GM21367 (cell line): Measurements from ENCODE around the gene NPPB.

Experiments
- ATAC-seq: cut with Tn5 transposase; IDR thresholded peaks from one replicate; pipeline ENCODE4 v1.9.1; 2021; ENCODE audit not compliant: unreplicated experiment

NPPB gene

GRCh38 chr1:11858968-11859871 is 475 bp upstream of the NPPB start:
- no peak for ATAC-seq

GRCh38 chr1:11858158-11858557 is 587 bp downstream of the NPPB start:
- no peak for ATAC-seq

GRCh38 chr1:11857164-11857851 is 1.4 kb downstream of the NPPB start:
- no peak for ATAC-seq

DNA sequence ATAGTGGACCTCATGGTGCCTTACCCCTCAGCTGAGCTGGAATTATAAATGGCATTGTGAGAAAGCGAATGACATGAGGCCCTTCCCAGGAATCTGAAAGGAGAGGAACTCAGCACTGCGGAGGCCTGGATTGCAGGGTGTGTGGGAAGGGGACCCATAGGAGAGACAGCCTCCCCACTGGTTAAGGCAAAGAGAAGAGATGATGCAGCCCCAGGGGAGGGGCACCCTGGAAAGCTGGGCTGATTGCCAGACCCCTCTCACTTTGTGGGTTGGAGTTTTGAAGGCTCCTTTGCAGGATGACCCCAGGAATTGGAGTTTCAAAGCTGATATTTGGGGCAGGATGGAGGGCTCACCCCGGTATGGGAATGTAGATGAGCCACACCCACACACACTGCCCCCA is 2.0 kb downstream of the NPPB start:
- ATAC-seq = no peak

- no peak for ATAC-seq
These were observed 3.3 kb downstream of the NPPB start for GRCh38 chr1:11855430-11855829.

DNA sequence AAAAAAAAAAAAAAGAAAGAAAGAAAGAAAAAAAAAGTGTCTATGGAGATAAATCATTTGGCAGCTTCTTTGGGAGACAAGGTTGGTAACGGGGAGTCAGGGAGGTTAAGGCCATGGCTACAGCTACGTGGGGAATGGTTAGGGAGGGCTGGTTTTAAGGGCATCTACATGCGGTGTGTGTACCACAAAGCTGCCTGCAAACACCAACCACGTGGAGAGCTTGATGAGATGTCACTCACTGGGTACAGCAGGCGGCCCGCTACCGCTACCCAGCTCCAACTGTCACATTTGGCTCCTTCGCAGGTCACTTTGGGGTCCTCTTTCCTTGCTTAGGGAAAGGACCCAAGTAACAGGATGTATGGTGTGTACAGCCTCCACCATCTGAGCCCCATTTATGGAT is 4.2 kb downstream of the NPPB start:
- no peak for ATAC-seq

GRCh38 chr1:11851180-11851579 is 7.6 kb downstream of the NPPB start:
- no peak for ATAC-seq

GRCh38 chr1:11850156-11850555 is 8.6 kb downstream of the NPPB start:
- no peak for ATAC-seq

- ATAC-seq = no peak
These were observed 10.4 kb downstream of the NPPB start for GRCh38 chr1:11848373-11848700.

DNA sequence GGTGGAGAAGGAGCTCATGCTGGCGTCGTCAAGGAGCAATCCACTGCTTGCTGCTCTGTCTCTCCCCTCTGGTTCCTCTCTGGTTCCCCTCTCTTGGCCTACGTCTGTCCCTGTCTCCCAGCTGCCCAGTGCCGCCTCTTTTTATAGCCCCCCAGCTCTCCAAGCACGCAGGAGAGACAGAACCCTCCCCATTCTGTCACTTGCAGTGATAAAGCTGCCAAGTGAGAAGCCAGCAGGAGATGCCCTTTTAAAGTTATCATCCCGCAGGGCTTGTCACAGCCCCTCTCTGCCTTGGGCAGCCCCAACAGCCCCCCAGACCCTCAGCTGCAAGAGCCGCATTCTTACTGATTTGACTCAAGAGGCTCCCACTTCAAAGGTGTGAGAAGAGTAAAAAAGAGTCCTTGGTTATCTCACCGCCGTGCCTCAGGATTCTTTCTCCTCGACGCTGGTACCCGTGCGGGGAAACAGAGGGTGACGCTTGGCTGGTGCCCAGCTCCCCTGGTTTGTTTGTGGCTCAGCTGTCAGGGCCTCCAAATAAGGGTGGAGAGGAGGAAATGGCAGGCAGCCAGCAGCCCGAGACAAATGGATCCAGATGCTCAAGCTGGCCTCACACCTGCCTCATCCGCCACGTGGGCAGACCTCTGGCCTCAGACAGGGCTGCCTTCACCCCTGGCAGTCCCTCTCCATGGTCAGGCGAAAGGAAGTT is 10.9 kb downstream of the NPPB start, which contains the start of gene NPPA:
TSS of gene NPPA (minus strand) at position 117 of the 706 bp plus-strand sequence. CDS start at position 18, 99 bp downstream.
- ATAC-seq = no peak

DNA sequence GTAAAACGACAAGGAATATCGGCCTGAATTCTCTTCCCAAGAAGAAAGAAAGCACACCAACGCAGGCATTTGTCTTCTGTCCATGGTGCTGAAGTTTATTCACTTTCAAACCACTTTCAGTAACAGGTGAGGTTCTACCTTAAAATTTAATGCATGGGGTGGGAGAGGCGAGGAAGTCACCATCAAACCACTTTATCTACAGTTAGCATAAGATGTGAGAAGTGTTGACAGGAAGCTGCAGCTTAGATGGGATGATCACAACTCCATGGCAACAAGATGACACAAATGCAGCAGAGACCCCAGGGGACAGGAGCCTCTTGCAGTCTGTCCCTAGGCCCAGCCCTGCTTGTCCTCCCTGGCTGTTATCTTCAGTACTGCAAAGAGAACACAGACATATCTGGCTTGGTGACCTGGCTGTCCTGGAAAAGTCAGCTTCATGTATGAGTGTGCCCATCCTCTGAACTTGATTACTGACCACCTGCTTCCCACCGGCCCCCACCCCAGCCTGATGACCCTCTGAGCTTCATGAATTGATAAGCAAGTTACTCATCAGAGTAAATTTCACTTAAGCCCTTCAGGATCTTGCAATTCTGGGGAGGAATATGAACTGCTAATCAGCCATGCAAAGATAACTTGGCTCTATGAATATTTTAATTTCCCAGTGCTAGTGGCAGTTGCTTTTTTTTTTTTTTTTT is 13.0 kb downstream of the NPPB start:
- ATAC-seq = no peak

GRCh38 chr1:11842154-11843041 is 16.3 kb downstream of the NPPB start:
- no peak for ATAC-seq

DNA sequence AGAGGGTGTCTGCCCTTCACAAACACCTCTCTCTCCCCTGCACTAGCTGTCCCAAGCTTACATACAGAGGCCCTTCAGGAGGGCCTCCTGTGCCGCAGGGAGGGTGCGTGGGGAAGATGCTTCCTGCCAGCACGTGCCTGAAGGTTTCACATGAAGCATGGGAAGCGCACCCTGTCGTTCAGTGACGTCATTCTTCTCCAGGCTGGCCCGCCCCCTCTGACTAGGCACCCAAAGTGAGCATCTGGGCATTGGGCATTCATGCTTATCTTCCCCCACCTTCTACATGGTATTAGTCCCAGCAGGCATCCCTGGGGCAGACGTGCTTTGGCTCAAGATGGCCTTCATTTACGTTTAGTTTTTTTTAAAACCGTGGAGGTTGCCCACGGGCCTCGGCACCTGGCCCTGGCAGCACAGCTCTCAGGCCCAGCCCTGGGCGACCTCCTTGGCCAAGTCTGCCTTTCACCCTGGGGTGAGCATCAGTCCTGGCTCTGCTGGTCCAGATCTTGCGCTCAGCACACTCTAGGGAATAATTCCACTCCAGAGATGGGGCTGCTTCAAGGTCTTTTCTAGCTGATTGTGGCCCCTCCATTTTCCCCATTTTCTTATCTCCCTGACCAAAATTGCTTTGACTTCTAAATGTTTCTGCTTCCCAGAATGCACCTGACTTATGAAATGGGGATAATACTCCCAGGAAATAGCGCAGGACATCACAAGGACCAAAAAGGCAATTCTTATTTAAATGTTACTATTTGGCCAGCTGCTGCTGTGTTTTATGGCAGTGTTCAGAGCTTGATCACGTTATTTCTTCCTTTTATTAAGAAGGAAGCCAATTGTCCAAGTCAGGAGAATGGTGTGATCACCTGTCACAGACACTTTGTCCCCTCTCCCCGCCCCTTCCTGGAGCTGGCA is 17.2 kb downstream of the NPPB start:
- ATAC-seq = no peak

- ATAC-seq = no peak
These were observed 18.7 kb downstream of the NPPB start for GRCh38 chr1:11839727-11840705.

GRCh38 chr1:11838349-11839272 is 20.1 kb downstream of the NPPB start:
- no peak for ATAC-seq

DNA sequence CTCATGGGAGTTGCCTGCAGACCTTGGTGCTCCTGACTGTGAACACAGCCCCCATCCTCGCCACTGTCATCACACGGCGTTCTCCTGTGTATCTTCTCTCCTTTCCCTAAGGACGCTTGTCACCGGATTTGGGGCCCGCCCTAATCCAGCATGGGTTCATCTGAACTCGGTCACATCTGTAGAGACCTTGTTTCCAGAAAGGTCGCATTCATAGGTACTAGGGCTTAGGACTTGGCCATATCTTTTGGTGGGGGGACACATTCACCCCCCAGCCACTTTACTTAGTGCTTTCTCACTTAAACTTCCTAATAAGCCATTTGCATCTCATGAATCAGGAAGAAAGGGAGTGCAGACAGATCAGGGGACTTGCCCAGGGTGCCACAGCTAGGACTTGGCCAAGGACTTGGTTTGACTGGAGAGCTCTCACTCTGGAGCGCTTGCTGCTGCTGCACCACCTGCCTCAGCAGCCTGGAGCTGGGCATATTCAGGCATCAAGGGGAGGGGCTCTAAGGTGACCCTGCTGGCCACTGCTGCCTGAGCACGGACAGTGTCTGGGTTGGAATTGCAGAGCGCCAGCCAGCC is 20.9 kb downstream of the NPPB start:
- no peak for ATAC-seq
